ENCODE results near the gene COL10A1. TPM values are rescaled to one million over a fixed set of nuclear protein-coding genes. Genes with fewer than 3 reads are reported as not detected.

The COL10A1 gene
- total and polyA plus RNA-seq, 10 of the 15 experiments (the other 5 are each of a cell fraction or from before 2014, with no cell fraction given) = 0.02 to 0.33 (median 0.06) TPM; not detected in 5

DNA sequence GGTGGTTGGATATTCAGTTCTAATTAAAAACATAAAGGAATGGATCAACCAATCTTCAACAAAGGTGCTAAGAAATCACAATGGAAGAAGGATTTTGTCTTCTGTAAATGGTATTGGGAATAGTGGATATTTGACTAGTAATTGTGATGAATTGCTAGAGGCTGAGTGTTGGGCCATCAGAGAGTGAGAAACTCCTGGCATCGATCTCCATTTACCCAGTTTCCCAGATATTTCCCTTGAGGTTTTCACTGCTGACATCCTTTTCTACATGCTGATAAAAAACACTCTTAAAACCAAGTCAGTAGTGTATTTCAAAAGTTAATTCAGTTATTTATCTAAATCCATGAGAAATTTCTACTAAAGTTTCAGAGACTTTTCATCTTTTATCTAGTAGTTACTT is 40.4 kb upstream of the COL10A1 start:
- no peak for DNase-seq (ENCODE audit: low read depth, low spot score)
- Histone ChIP-seq H3K4me1 (ENCODE audit: control insufficient read depth, insufficient read depth, low read length) (no peaks in the 10 kb centered on the region), H3K27ac (ENCODE audit: control insufficient read depth, insufficient read depth) (no peak overlapping the region), H4K20me1 (ENCODE audit: control insufficient read depth, insufficient read depth) (no peaks in the 10 kb centered on the region), H2AFZ (ENCODE audit: control insufficient read depth, low read depth, low read length) (no peak overlapping the region), H3K9me3 (replicated peaks; ENCODE audit: control insufficient read depth, insufficient read depth, low read length) (peaks cover 13% of the 10 kb centered on the region), H3K36me3 (ENCODE audit: control insufficient read depth in 2 of 2, insufficient read depth in 2 of 2, low read length in 1 of 2) (peaks cover 0 to 1% of the 10 kb centered on the region in 2 experiments; a peak in 1 of 4 replicates), H3K9ac (ENCODE audit: control insufficient read depth, insufficient read depth, low read length) (no peak overlapping the region), H3K4me2 (ENCODE audit: control insufficient read depth, insufficient read depth) (no peak overlapping the region), H3K4me3 (no peak overlapping the region), H3K27me3 (replicated peaks in 1 of 2; ENCODE audit: control insufficient read depth in 2 of 2, insufficient read depth in 2 of 2, low read length in 1 of 2) (no peaks in the 10 kb centered on the region), H3K79me2 (ENCODE audit: control insufficient read depth, insufficient read depth, low read length) (no peaks in the 10 kb centered on the region; the same call in 1 of the 2 replicates)
- CTCF ChIA-PET = no interaction called here
- BruUV-seq (replicated peaks) = no TSS peak
- intact Hi-C loops (cut with micrococcal nuclease; ENCODE audit: unreplicated experiment) = no loop called here
- RAD21 ChIA-PET (ENCODE audit: unreplicated experiment) = no interaction called here
- SMC1A ChIA-PET (ENCODE audit: uncharacterized antibody, unreplicated experiment) = interaction anchor here (1.1 kb wide), 1 partner anchor 9 kb away, joined by 4 read pairs; no protein-coding TSS in a partner anchor
- TF ChIP-seq YBX1 (IDR thresholded peaks at IDR 0.05) = no peak
- TF ChIP-seq RCOR1 (conservative IDR thresholded peaks at IDR 0.05; ENCODE audit: low read depth, low read length) = no peak
- WGBS (ENCODE audit: insufficient coverage, insufficient replicate concordance, low lambda C conversion rate, missing lambda C conversion rate) = 91% methylated on average over 1 of the region's 1 CpG
- no peak for FAIRE-seq
- in situ Hi-C loops (cut with MboI) = no loop called here
- POLR2A ChIA-PET = no interaction called here
- ATAC-seq = no peak

DNA sequence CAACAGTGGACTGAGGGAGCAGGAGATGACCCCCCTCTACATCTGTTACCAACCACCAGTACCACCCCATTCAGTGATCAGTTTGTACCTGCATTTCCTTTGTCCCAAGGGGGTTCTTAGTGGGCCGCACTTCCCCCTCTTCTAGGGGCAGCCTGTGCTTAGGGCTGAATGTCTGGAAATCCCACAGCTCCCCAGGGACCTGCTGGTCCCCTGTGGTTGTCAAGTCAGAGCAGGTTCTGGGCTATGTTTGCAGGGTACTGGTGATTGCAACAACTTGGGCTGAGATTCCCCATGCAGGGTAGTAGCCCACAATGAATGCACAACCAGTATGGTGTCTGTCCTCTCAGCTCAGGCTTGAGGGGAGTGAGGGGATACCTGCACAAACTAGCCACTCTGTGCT is 39.7 kb upstream of the COL10A1 start:
- ATAC-seq (peak; percentile 86), FAIRE-seq (no peak), DNase-seq (ENCODE audit: low read depth, low spot score) (peak; percentile 26)
- ChIA-PET RAD21 (ENCODE audit: unreplicated experiment) (no interaction called here), POLR2A (no interaction called here), SMC1A (ENCODE audit: uncharacterized antibody, unreplicated experiment) (interaction anchor here (1.1 kb wide), 1 partner anchor 8 kb away, joined by 4 read pairs; no protein-coding TSS in a partner anchor), CTCF (no interaction called here)
- no peak overlapping the region for H2AFZ ChIP-seq (ENCODE audit: control insufficient read depth, low read depth, low read length)
- no TSS peak for BruUV-seq (replicated peaks)
- TF ChIP-seq MEF2B (IDR thresholded peaks at IDR 0.05; ENCODE audit: partially characterized antibody, poor library complexity, severe bottlenecking) = peak; percentile 93
- TF ChIP-seq PAX8 (IDR thresholded peaks at IDR 0.05) = no peak
- no peak overlapping the region for H3K27ac ChIP-seq (ENCODE audit: control insufficient read depth, insufficient read depth)
- H3K36me3 ChIP-seq (ENCODE audit: control insufficient read depth in 2 of 2, insufficient read depth in 2 of 2, low read length in 1 of 2) = peaks cover 0 to 1% of the 10 kb centered on the region in 2 experiments; a peak in 1 of 4 replicates
- H3K4me2 ChIP-seq (ENCODE audit: control insufficient read depth, insufficient read depth) = no peak overlapping the region
- H3K79me2 ChIP-seq (ENCODE audit: control insufficient read depth, insufficient read depth, low read length) = no peaks in the 10 kb centered on the region; the same call in 1 of the 2 replicates
- peaks cover 13% of the 10 kb centered on the region for H3K9me3 ChIP-seq (replicated peaks; ENCODE audit: control insufficient read depth, insufficient read depth, low read length)
- no peaks in the 10 kb centered on the region for H3K27me3 ChIP-seq (replicated peaks in 1 of 2; ENCODE audit: control insufficient read depth in 2 of 2, insufficient read depth in 2 of 2, low read length in 1 of 2)
- no peaks in the 10 kb centered on the region for H4K20me1 ChIP-seq (ENCODE audit: control insufficient read depth, insufficient read depth)
- no peaks in the 10 kb centered on the region for H3K4me1 ChIP-seq (ENCODE audit: control insufficient read depth, insufficient read depth, low read length)
- no peak overlapping the region for H3K4me3 ChIP-seq
- WGBS (ENCODE audit: insufficient coverage, insufficient replicate concordance, low lambda C conversion rate, missing lambda C conversion rate) = 0% methylated on average over 1 of the region's 1 CpG
- H3K9ac ChIP-seq (ENCODE audit: control insufficient read depth, insufficient read depth, low read length) = no peak overlapping the region
- in situ Hi-C loops (cut with MboI) (no loop called here), intact Hi-C loops (cut with micrococcal nuclease; ENCODE audit: unreplicated experiment) (no loop called here)
